Measurements from ENCODE around the gene RAMACL. TPM values are rescaled to one million over a fixed set of nuclear protein-coding genes. Genes with fewer than 3 reads are reported as not detected.

RAMACL gene
- total RNA-seq, 1 experiment from 2014 or later = 0.15 TPM

- TF ChIP-seq CTCF (IDR thresholded peaks at IDR 0.05 in 2 of 3, conservative IDR thresholded peaks at IDR 0.05 in 1 of 3; ENCODE audit: borderline replicate concordance in 1 of 3, insufficient read depth in 1 of 3, low read depth in 2 of 3, low read length in 2 of 3) (no peak), TCF7L2 (IDR thresholded peaks at IDR 0.05; ENCODE audit: borderline replicate concordance, extremely low read depth, insufficient read depth, insufficient read length) (no peak), EGR1 (IDR thresholded peaks at IDR 0.05; ENCODE audit: low read depth) (no peak), POLR2AphosphoS5 (IDR thresholded peaks at IDR 0.05; ENCODE audit: low read depth, low read length) (no peak), FOSL1 (IDR thresholded peaks at IDR 0.05; ENCODE audit: low read depth) (no peak), ZNF274 (IDR thresholded peaks at IDR 0.05; ENCODE audit: low read depth, low read length) (no peak), ELF1 (IDR thresholded peaks at IDR 0.05; ENCODE audit: borderline replicate concordance, low read depth) (no peak), ZFX (IDR thresholded peaks at IDR 0.05) (no peak)
Measured at GRCh38 chr6:166632731-166633130, 46.3 kb upstream of the RAMACL start (continued).

- peaks cover 6 to 44% of the 10 kb centered on the region in 2 experiments; a peak in 3 of 4 replicates for H3K4me1 ChIP-seq (ENCODE audit: control insufficient read depth in 1 of 2, insufficient read depth in 2 of 2, low read length in 2 of 2)
- no peak overlapping the region for H3K4me2 ChIP-seq (ENCODE audit: low read length)
- H3K36me3 ChIP-seq (ENCODE audit: control insufficient read depth in 1 of 2, insufficient read depth in 2 of 2, low read length in 2 of 2) = no peaks in the 10 kb centered on the region
- H3K9me3 ChIP-seq (ENCODE audit: control insufficient read depth in 1 of 2, insufficient read depth in 1 of 2, low read depth in 1 of 2, low read length in 2 of 2) = no peaks in the 10 kb centered on the region
- H3K27me3 ChIP-seq (ENCODE audit: insufficient read depth, low read length) = no peaks in the 10 kb centered on the region
- intact Hi-C loops (cut with micrococcal nuclease) = no loop called here
- POLR2A ChIA-PET = no interaction called here
- no peak overlapping the region for H3K9ac ChIP-seq (ENCODE audit: low read length)
- H3K27ac ChIP-seq (ENCODE audit: low read depth, low read length) = no peak overlapping the region
- no peaks in the 10 kb centered on the region for H3K79me2 ChIP-seq (ENCODE audit: insufficient read depth, low read length)
- CTCF ChIA-PET = no interaction called here
- H2AFZ ChIP-seq (ENCODE audit: low read depth, low read length, poor library complexity, severe bottlenecking) = no peak overlapping the region
- no TSS peak for BruUV-seq (replicated peaks)
- TF ChIP-seq RAD21 (IDR thresholded peaks at IDR 0.05; ENCODE audit: low read depth) (no peak), EZH2phosphoT487 (IDR thresholded peaks at IDR 0.05; ENCODE audit: borderline replicate concordance) (no peak), TCF7L2 (IDR thresholded peaks at IDR 0.05; ENCODE audit: borderline replicate concordance, extremely low read depth, insufficient read depth, insufficient read length) (no peak), ZFX (IDR thresholded peaks at IDR 0.05) (no peak), REST (IDR thresholded peaks at IDR 0.05; ENCODE audit: low read depth) (no peak), EZH2 (IDR thresholded peaks at IDR 0.05) (no peak), SP1 (IDR thresholded peaks at IDR 0.05; ENCODE audit: low read depth) (no peak), JUND (IDR thresholded peaks at IDR 0.05) (no peak)
- RAD21 ChIA-PET (ENCODE audit: low non-redundant PET in 1 of 2, low total read pairs in 2 of 2, uncharacterized antibody in 2 of 2, unreplicated experiment in 2 of 2) = no interaction called here
- H3K9me2 ChIP-seq (ENCODE audit: insufficient read depth) = no peaks in the 10 kb centered on the region
- ATAC-seq (no peak), DNase-seq (ENCODE audit: low read depth, low spot score) (no peak)
- H3K4me3 ChIP-seq (replicated peaks in 1 of 2; ENCODE audit: low read depth in 1 of 2, low read length in 2 of 2) = no peak overlapping the region
- H4K20me1 ChIP-seq (ENCODE audit: insufficient read depth) = no peaks in the 10 kb centered on the region
Measured at GRCh38 chr6:166630462-166630861, 44.0 kb upstream of the RAMACL start.

Data from HCT116 (cell line).